Brain microvascular endothelial cell (primary cell): Measurements from ENCODE around the gene HSPA1B.
A peak's percentile ranks its signal among the peaks of the same experiment; 100 is the strongest.
"Not testable (repeated sequence)": the region's sequence is repeated elsewhere in the genome, so short reads cannot be mapped to it uniquely, and the experiment has no call there.

ENCODE experiments used
- DNase-seq: peaks from one replicate; pipeline ENCODE4 v3.0.0-alpha.2; 2020
- H3K27ac ChIP-seq: fragments of 250-450 bp; sonication (Bioruptor Pico); 2 replicates; pipeline ENCODE4 v1.5.1; 2020; ENCODE audit warnings: mild to moderate bottlenecking, moderate library complexity
- H3K27me3 ChIP-seq: fragments of 250-450 bp; sonication (Bioruptor Pico); replicated peaks from 2 replicates; pipeline ENCODE4 v1.5.1; 2020; ENCODE audit warnings: mild to moderate bottlenecking
- H3K36me3 ChIP-seq: fragments of 250-450 bp; sonication (Bioruptor Pico); replicated peaks from 2 replicates; pipeline ENCODE4 v1.5.1; 2020; ENCODE audit warnings: mild to moderate bottlenecking
- H3K4me3 ChIP-seq: 2 replicates; pipeline ENCODE4 v1.5.1; 2011; ENCODE audit warnings: low read depth, mild to moderate bottlenecking, control low read depth, low read length, moderate library complexity
- CTCF ChIP-seq: IDR thresholded peaks from 2 replicates; pipeline ENCODE4 v1.5.1; 2011; ENCODE audit warnings: low read depth, mild to moderate bottlenecking, moderate library complexity, low read length, control low read depth, inconsistent platforms; ENCODE audit errors: missing control alignments
- in situ Hi-C: cut with HindIII; loops from 2 replicates; pipeline ENCODE4 v1.10.0; 2017; ENCODE audit warnings: low sequenced_read_pairs, low pct_ligation_motif_present

HSPA1B gene

DNA sequence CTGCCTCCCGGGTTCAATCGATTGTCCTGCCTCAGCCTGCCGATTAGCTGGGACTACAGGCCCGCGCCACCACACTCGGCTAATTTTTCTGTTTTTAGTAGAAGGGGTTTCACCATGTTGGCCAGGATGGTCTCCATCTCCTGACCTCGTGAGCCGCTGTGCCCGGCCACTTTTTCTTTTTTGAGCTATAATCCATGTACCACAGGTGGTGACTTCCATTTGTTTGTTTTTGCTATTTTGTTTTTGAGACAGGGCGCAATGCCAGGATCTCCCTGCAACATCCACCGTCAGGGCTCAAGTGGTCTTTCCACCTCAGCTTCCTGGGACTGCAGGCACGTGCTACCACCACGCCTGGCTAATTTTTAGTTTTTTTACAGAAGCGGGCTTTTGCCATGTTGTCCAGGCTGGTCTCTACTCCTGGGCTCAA lies 8.5 kb downstream of the HSPA1B start:
- Histone ChIP-seq H3K27me3 (no peaks in the 10 kb centered on the region), H3K27ac (peak overlapping the region; percentile 23), H3K36me3 (peaks cover 45% of the 10 kb centered on the region), H3K4me3 (peak overlapping the region; percentile 95)
- in situ Hi-C loops = no loop called here
- DNase-seq = no peak
- TF ChIP-seq CTCF = no peak

DNA sequence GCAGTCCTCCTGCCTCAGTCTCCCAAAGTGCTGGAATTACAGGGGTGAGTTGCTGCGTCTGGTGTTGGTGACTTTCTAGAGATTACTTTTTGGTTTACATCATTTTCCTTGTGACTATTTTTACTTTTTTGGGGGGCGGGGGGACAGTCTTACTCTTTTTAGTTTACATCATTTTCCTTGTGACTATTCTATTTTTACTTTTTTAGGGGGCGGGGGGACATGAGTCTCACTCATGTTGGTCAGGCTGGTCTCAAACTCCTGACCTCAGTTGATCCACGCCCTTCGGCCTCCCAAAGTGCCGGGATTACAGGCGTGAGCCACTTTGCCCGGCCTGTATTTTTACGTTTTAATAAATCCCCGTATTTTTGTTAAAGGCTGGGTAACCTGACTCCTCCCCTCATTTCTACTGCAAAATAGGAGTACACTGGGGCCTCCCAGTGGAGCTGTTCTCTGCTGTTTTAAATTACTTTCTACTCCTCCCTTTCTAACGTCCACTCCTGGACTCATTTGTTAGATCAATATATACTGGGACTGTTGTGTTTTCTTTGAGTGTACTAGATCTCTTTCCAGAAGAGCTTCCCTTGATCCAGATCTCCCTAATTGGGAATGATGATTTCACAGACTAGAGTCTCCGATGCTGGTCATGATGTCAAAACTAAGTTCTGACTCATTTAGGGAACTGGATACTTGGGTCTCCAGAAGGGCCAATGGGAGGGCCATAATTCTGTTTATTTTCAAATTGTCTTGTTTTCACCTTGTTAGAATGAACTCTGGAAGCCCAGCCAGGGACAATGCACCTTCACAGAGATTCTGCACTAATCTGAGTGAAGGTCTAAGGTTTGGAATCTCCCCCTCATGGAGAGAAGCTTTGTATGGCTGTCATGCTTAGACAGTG lies 9.2 kb downstream of the HSPA1B start:
- H3K4me3 ChIP-seq = peak overlapping the region; percentile 95
- H3K27ac ChIP-seq = peak overlapping the region; percentile 23
- peaks cover 46% of the 10 kb centered on the region for H3K36me3 ChIP-seq
- DNase-seq = no peak
- TF ChIP-seq CTCF = peak; percentile 7
- H3K27me3 ChIP-seq = no peaks in the 10 kb centered on the region
- in situ Hi-C loops = no loop called here

- TF ChIP-seq CTCF = no peak
- peaks cover 46% of the 10 kb centered on the region for H3K36me3 ChIP-seq
- in situ Hi-C loops = no loop called here
- no peak for DNase-seq
- peak overlapping the region; percentile 23 for H3K27ac ChIP-seq
- no peaks in the 10 kb centered on the region for H3K27me3 ChIP-seq
- H3K4me3 ChIP-seq = peak overlapping the region; percentile 95
Observed at GRCh38 chr6:31837369-31838113, 10.0 kb downstream of the HSPA1B start.

- H3K27ac ChIP-seq, DNase-seq, H3K27me3 ChIP-seq, in situ Hi-C loops: not testable (repeated sequence)
- Histone ChIP-seq H3K36me3 (peaks cover 46% of the 10 kb centered on the region), H3K4me3 (peak overlapping the region; percentile 95)
Observed at GRCh38 chr6:31838114-31838553, 10.6 kb downstream of the HSPA1B start.

DNA sequence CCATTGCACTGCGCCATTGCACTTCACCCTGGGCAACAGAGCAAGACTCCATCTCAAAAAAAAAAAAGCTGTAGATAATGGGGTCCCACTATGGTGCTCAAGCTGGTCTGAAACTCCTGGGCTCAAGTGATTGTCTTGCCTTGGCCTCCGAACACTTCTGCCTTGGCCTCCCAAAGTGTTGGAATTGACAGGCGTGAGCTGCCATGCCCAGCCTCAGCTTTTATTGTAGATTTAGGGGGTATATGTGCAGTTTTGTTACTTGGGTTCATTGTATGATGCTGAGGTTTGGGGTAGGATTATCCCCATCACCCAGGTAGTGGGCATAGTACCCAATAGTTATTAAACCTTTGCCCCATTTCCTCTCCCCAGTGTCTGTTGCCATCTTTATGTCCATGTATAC lies 11.4 kb downstream of the HSPA1B start:
- no peaks in the 10 kb centered on the region for H3K27me3 ChIP-seq
- in situ Hi-C loops = no loop called here
- H3K27ac ChIP-seq = no peak overlapping the region
- H3K36me3 ChIP-seq = peaks cover 46% of the 10 kb centered on the region
- peak overlapping the region; percentile 15 for H3K4me3 ChIP-seq
- TF ChIP-seq CTCF = no peak
- DNase-seq = no peak

DNA sequence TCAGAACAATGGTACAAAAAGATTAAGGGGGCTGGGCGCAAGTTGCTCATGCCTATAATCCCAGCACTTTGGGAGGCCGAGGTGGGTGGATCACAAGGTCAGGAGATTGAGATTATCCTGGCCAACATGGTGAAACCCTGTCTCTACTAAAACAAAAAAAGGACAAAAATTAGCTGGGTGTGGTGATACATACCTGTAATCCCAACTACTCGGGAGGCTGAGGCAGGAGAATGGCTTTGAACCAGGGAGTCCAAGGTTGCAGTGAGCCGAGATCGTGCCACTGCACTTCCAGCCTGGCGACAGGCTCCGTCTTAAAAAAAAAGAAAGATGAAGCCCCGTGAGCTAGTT lies 12.2 kb downstream of the HSPA1B start:
- H3K4me3 ChIP-seq, DNase-seq, in situ Hi-C loops, H3K27me3 ChIP-seq, H3K27ac ChIP-seq: not testable (repeated sequence)
- H3K36me3 ChIP-seq = peaks cover 46% of the 10 kb centered on the region
